Measurements from ENCODE around the gene ALDH1L1. TPM values are rescaled to one million over a fixed set of nuclear protein-coding genes. Genes with fewer than 3 reads are reported as not detected.

Gene ALDH1L1
- total and polyA plus RNA-seq, 2 experiments from 2014 or later, result 1.0 to 1.3 TPM

- TF ChIP-seq CTCF (conservative IDR thresholded peaks at IDR 0.05; ENCODE audit: low read depth in 2 of 2) (no peak), STAT1 (IDR thresholded peaks at IDR 0.05; ENCODE audit: unreplicated experiment) (no peak), POLR2AphosphoS5 (IDR thresholded peaks at IDR 0.05; ENCODE audit: low read depth) (no peak), ZNF331 (CRISPR knock-in tag; IDR thresholded peaks at IDR 0.05; ENCODE audit: low read depth) (no peak), ETS1 (IDR thresholded peaks at IDR 0.05) (no peak), EZH2phosphoT487 (IDR thresholded peaks at IDR 0.05; ENCODE audit: unreplicated experiment) (no peak), CREB1 (CRISPR knock-in tag; IDR thresholded peaks at IDR 0.05; ENCODE audit: low read depth) (no peak)
These were observed 68.6 kb downstream of the ALDH1L1 start (continued) for GRCh38 chr3:126111566-126112475.

GRCh38 chr3:126111126-126111551 lies 69.2 kb downstream of the ALDH1L1 start:
- DNase-seq (ENCODE audit: low spot score) (no peak), ATAC-seq (no peak)
- Histone ChIP-seq H3K36me3 (ENCODE audit: insufficient read depth) (no peaks in the 10 kb centered on the region), H3K4me3 (no peak overlapping the region), H3K27ac (ENCODE audit: low read depth) (no peak overlapping the region), H3K79me2 (replicated peaks; ENCODE audit: insufficient read depth) (no peaks in the 10 kb centered on the region), H3K4me2 (no peak overlapping the region), H3K9me2 (ENCODE audit: insufficient read depth) (no peaks in the 10 kb centered on the region), H4K20me1 (replicated peaks; ENCODE audit: insufficient read depth) (no peaks in the 10 kb centered on the region), H3K27me3 (ENCODE audit: insufficient read depth) (no peaks in the 10 kb centered on the region), H3F3A (replicated peaks; ENCODE audit: low read depth) (no peaks in the 10 kb centered on the region), H2AFZ (no peak overlapping the region), H3K4me1 (ENCODE audit: insufficient read depth) (no peaks in the 10 kb centered on the region)
- Mint-ChIP-seq H3K36me3 (ENCODE audit: low read depth) (no peaks in the 10 kb centered on the region), H3K27me3 (ENCODE audit: insufficient read depth, low read depth, poor library complexity) (peaks cover 2% of the 10 kb centered on the region), H3K4me3 (no peak overlapping the region), H3K27ac (no peak overlapping the region), H3K4me1 (no peaks in the 10 kb centered on the region), H3K9me3 (no peaks in the 10 kb centered on the region)
- TF ChIP-seq ZNF462 (CRISPR knock-in tag; IDR thresholded peaks at IDR 0.05), result no peak
- no peak for TF ChIP-seq ZNF114 (CRISPR knock-in tag; IDR thresholded peaks at IDR 0.05)
- no peak for TF ChIP-seq EZH2 (IDR thresholded peaks at IDR 0.05; ENCODE audit: low read depth, unreplicated experiment)
- TF ChIP-seq EZH2phosphoT487 (IDR thresholded peaks at IDR 0.05; ENCODE audit: unreplicated experiment), result no peak
- no peak for TF ChIP-seq ZNF331 (CRISPR knock-in tag; IDR thresholded peaks at IDR 0.05; ENCODE audit: low read depth)
- TF ChIP-seq STAT1 (IDR thresholded peaks at IDR 0.05; ENCODE audit: unreplicated experiment), result no peak
- no peak for TF ChIP-seq CTCF (conservative IDR thresholded peaks at IDR 0.05; ENCODE audit: low read depth in 2 of 2)
- TF ChIP-seq CREB1 (CRISPR knock-in tag; IDR thresholded peaks at IDR 0.05; ENCODE audit: low read depth), result no peak
- no peak for TF ChIP-seq ETS1 (IDR thresholded peaks at IDR 0.05)
